ENCODE measurements around the gene FOXA2. TPM values are rescaled to one million over a fixed set of nuclear protein-coding genes. Genes with fewer than 3 reads are reported as not detected.

The FOXA2 gene
- total RNA-seq, result 1 to 10 TPM; 4.1 to 9.1 (median 5.4) TPM

DNA sequence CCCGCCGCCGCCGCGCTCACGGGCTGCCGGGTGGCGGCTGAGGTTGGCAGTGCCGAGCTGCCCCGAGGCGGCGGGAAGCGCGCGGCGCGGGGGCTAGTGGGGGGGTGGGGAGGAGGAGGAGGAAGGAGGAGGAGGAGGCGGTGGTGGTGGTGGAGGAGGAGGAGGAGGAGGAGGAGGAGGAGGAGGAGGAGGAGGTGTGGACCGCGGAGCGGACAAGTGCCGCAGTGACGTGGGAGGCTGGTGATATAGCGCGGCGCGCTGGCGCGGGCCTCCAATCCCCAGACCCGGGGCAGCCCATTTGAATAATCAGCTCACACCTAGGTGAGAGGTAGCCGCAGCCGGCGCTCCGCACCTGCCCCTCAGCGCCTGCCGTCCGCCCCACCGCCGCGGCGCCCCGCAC is at the start of gene FOXA2:
Gene FOXA2 (minus strand): TSS at position 51 of the 400 bp plus-strand sequence. CDS start 294 bp downstream, outside the sequence.
- Histone ChIP-seq H3K4me1 (peaks cover 0 to 45% (median 0%) of the 10 kb centered on the region in 4 donors), H3K27me3 (peaks cover 0 to 19% of the 10 kb centered on the region in 2 donors), H3K4me3 (peak within 1 kb of the TSS in 3 of 4 donors; percentile 22 to 50 (median 40)), H3K27ac (peak within 1 kb of the TSS in 3 of 4 donors; percentile 38 to 68 (median 43)), H3K9me3 (peaks cover 0 to 13% (median 0%) of the 10 kb centered on the region in 4 donors), H3K36me3 (no peaks in the 10 kb centered on the region)
- peak in 2 of 3 donors; percentile 67 to 82 for DNase-seq
- TF ChIP-seq, protein P1, sequence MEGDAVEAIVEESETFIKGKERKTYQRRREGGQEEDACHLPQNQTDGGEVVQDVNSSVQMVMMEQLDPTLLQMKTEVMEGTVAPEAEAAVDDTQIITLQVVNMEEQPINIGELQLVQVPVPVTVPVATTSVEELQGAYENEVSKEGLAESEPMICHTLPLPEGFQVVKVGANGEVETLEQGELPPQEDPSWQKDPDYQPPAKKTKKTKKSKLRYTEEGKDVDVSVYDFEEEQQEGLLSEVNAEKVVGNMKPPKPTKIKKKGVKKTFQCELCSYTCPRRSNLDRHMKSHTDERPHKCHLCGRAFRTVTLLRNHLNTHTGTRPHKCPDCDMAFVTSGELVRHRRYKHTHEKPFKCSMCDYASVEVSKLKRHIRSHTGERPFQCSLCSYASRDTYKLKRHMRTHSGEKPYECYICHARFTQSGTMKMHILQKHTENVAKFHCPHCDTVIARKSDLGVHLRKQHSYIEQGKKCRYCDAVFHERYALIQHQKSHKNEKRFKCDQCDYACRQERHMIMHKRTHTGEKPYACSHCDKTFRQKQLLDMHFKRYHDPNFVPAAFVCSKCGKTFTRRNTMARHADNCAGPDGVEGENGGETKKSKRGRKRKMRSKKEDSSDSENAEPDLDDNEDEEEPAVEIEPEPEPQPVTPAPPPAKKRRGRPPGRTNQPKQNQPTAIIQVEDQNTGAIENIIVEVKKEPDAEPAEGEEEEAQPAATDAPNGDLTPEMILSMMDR (IDR thresholded peaks at IDR 0.05), result no peak
- TF ChIP-seq POLR2A (IDR thresholded peaks at IDR 0.05), result peak in 1 of 2 donors; percentile 18

DNA sequence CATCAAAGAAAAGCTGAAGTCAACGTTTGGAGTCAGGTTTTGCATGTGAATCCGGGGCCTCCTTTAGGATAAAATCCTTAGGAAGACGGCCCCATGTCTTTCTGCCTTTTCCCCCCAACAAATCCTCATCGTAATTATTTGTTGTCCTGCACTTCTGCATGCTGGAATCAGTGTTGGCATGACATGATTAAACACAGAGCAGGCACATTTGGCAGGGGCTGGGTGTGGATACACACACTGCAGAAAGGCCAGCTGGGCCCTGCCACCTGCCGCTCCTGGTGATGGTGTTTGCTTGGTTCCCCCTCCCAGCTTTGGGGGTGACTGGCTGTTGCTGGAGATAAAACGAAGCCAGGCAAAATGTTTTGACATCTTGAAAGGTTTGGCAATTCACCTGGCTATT is 46.3 kb upstream of the FOXA2 start:
- TF ChIP-seq, protein P1 (IDR thresholded peaks at IDR 0.05), result no peak
- no peak for TF ChIP-seq POLR2A (IDR thresholded peaks at IDR 0.05)
- H3K4me3 ChIP-seq, result no peak overlapping the region
- no peaks in the 10 kb centered on the region for H3K9me3 ChIP-seq
- DNase-seq, result no peak
- H3K4me1 ChIP-seq, result no peaks in the 10 kb centered on the region
- H3K27me3 ChIP-seq, result no peaks in the 10 kb centered on the region
- no peaks in the 10 kb centered on the region for H3K36me3 ChIP-seq
- no peak overlapping the region for H3K27ac ChIP-seq

DNA sequence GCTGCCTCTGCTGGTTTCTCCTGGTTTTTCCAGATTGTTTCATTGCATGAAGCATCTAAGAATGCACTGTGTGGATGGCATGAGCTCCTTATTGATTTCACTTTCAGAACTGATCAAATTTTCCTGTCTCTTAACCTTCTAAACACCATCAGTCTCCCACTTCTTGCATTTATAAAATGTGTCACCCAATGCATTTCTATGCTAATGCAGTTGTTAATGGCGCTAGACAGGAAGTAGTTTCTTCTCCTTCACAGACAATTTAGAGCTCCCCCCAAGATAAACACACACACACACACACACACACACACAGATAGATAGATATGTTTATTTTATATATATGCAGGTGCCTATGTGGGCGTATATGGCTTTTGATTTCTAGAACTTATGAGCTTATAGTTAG is 45.6 kb upstream of the FOXA2 start:
- TF ChIP-seq, protein P1 (IDR thresholded peaks at IDR 0.05), result no peak
- TF ChIP-seq POLR2A (IDR thresholded peaks at IDR 0.05), result no peak
- DNase-seq, result no peak
- no peaks in the 10 kb centered on the region for H3K9me3 ChIP-seq
- H3K27ac ChIP-seq, result no peak overlapping the region
- no peaks in the 10 kb centered on the region for H3K27me3 ChIP-seq
- no peaks in the 10 kb centered on the region for H3K36me3 ChIP-seq
- H3K4me3 ChIP-seq, result no peak overlapping the region
- H3K4me1 ChIP-seq, result no peaks in the 10 kb centered on the region

DNA sequence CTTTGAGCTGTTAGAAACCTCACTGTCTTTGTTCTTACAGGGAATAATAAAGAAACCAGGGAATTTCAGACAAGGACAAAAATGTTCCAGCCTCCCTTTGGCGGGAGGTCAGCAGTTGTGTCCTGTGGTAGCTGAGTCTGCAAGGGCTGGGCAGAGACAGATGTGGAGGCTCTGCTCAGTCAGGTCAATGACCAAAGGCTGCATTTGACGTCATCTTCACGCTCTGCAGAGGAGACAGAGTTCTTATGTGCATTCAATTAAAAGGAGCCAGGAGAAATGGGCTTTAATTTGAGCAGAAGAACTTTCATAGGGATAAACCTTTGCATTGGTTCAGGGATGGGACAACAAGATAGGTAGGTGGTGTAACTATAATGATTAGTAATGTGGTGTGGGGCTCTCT is 45.1 kb upstream of the FOXA2 start:
- Histone ChIP-seq H3K9me3 (no peaks in the 10 kb centered on the region), H3K4me1 (no peaks in the 10 kb centered on the region), H3K36me3 (no peaks in the 10 kb centered on the region), H3K27me3 (no peaks in the 10 kb centered on the region), H3K27ac (no peak overlapping the region), H3K4me3 (no peak overlapping the region)
- TF ChIP-seq POLR2A (IDR thresholded peaks at IDR 0.05), result no peak
- TF ChIP-seq, protein P1 (IDR thresholded peaks at IDR 0.05), result no peak
- DNase-seq, result no peak

DNA sequence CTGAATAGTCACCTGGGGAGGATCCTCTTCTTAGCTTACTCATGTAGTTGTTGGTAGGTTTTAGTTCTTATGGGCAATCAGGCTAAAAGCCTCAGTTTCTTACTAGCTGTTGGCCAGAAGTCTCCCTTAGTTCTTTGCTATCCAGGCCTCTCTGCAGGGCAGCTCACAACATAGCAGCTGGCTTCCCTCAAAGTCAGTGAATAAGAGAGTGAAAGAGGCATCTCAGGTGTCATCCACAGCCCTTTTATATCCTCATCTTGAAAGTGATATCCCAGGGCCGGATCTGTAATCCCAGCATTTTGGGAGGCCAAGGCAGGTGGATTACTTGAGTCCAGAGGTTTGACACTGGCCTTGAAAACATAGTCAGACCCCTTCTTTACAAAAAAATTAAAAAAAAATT is 42.1 kb upstream of the FOXA2 start:
- Histone ChIP-seq H3K36me3 (no peaks in the 10 kb centered on the region), H3K9me3 (no peaks in the 10 kb centered on the region), H3K27me3 (no peaks in the 10 kb centered on the region), H3K4me3 (no peak overlapping the region), H3K27ac (no peak overlapping the region), H3K4me1 (no peaks in the 10 kb centered on the region)
- TF ChIP-seq, protein P1 (IDR thresholded peaks at IDR 0.05), result no peak
- no peak for TF ChIP-seq POLR2A (IDR thresholded peaks at IDR 0.05)
- no peak for DNase-seq

DNA sequence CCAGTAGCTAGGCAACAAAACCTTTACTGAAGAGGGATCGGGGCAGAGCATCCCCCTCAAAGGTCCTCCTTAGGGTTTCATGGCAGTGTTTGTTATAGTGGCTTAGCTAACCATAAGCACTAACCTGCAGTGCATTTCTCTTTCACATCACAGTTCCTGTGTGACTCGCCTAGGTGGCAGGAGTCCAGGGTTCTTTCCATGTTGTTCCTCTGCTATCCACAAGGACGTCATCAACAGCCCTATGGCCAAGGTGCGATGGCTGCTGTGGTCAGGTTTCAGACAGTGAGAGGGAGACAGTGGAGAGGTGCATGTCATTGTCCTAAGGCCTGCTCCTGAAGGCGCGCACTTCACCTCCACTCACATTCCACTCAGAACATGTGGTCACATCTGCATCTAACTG is 38.8 kb upstream of the FOXA2 start:
- no peak for TF ChIP-seq POLR2A (IDR thresholded peaks at IDR 0.05)
- TF ChIP-seq, protein P1 (IDR thresholded peaks at IDR 0.05), result no peak
- H3K9me3 ChIP-seq, result no peaks in the 10 kb centered on the region
- H3K27me3 ChIP-seq, result no peaks in the 10 kb centered on the region
- H3K4me3 ChIP-seq, result no peak overlapping the region
- no peaks in the 10 kb centered on the region for H3K4me1 ChIP-seq
- H3K36me3 ChIP-seq, result no peaks in the 10 kb centered on the region
- no peak for DNase-seq
- H3K27ac ChIP-seq, result no peak overlapping the region

Data from Peyer's patch (tissue), 4 donors.